ENCODE data around the gene TCF3. TPM values are rescaled to one million over a fixed set of nuclear protein-coding genes. Genes with fewer than 3 reads are reported as not detected.

The TCF3 gene
- polyA plus RNA-seq, 2 donors = 23.1 to 27.1 TPM

GRCh38 chr19:1572795-1573194 is 79.6 kb downstream of the TCF3 start:
- peaks cover 6 to 13% of the 10 kb centered on the region in 2 donors for H3K36me3 ChIP-seq (ENCODE audit: control insufficient read depth in 2 of 2, insufficient read depth in 2 of 2, low read length in 1 of 2)
- H3K27me3 ChIP-seq (ENCODE audit: control insufficient read depth in 1 of 2, insufficient read depth in 2 of 2, low read length in 2 of 2) = no peaks in the 10 kb centered on the region
- no peak overlapping the region for H3K27ac ChIP-seq (ENCODE audit: low read depth in 2 of 2, low read length in 1 of 2)
- WGBS, 2 donors = 77 to 80% methylated on average over 9 of the region's 9 CpGs
- H3K4me3 ChIP-seq (ENCODE audit: low read depth in 1 of 2, low read length in 2 of 2) = no peak overlapping the region
- no peaks in the 10 kb centered on the region for H3K4me1 ChIP-seq (ENCODE audit: control insufficient read depth in 2 of 2, insufficient read depth in 2 of 2, low read length in 1 of 2)
- no peaks in the 10 kb centered on the region for H3K9me3 ChIP-seq (ENCODE audit: control insufficient read depth in 2 of 2, insufficient read depth in 1 of 2, low read depth in 1 of 2, low read length in 1 of 2)

GRCh38 chr19:1571358-1571757 is 81.1 kb downstream of the TCF3 start:
- no peaks in the 10 kb centered on the region for H3K27me3 ChIP-seq (ENCODE audit: control insufficient read depth in 1 of 2, insufficient read depth in 2 of 2, low read length in 2 of 2)
- 89 to 92% methylated on average over 12 of the region's 12 CpGs for WGBS, 2 donors
- no peaks in the 10 kb centered on the region for H3K4me1 ChIP-seq (ENCODE audit: control insufficient read depth in 2 of 2, insufficient read depth in 2 of 2, low read length in 1 of 2)
- no peak overlapping the region for H3K4me3 ChIP-seq (ENCODE audit: low read depth in 1 of 2, low read length in 2 of 2)
- no peaks in the 10 kb centered on the region for H3K36me3 ChIP-seq (ENCODE audit: control insufficient read depth in 2 of 2, insufficient read depth in 2 of 2, low read length in 1 of 2)
- no peak overlapping the region for H3K27ac ChIP-seq (ENCODE audit: low read depth in 2 of 2, low read length in 1 of 2)
- no peaks in the 10 kb centered on the region for H3K9me3 ChIP-seq (ENCODE audit: control insufficient read depth in 2 of 2, insufficient read depth in 1 of 2, low read depth in 1 of 2, low read length in 1 of 2)

GRCh38 chr19:1570836-1571235 is 81.6 kb downstream of the TCF3 start:
- WGBS, 2 donors = 96 to 97% methylated on average over 13 of the region's 13 CpGs
- H3K9me3 ChIP-seq (ENCODE audit: control insufficient read depth in 2 of 2, insufficient read depth in 1 of 2, low read depth in 1 of 2, low read length in 1 of 2) = no peaks in the 10 kb centered on the region
- H3K4me3 ChIP-seq (ENCODE audit: low read depth in 1 of 2, low read length in 2 of 2) = no peak overlapping the region
- H3K27me3 ChIP-seq (ENCODE audit: control insufficient read depth in 1 of 2, insufficient read depth in 2 of 2, low read length in 2 of 2) = no peaks in the 10 kb centered on the region
- no peaks in the 10 kb centered on the region for H3K36me3 ChIP-seq (ENCODE audit: control insufficient read depth in 2 of 2, insufficient read depth in 2 of 2, low read length in 1 of 2)
- H3K4me1 ChIP-seq (ENCODE audit: control insufficient read depth in 2 of 2, insufficient read depth in 2 of 2, low read length in 1 of 2) = peaks cover 0 to 4% of the 10 kb centered on the region in 2 donors
- H3K27ac ChIP-seq (ENCODE audit: low read depth in 2 of 2, low read length in 1 of 2) = no peak overlapping the region

GRCh38 chr19:1569997-1570396 is 82.4 kb downstream of the TCF3 start:
- Histone ChIP-seq H3K4me1 (ENCODE audit: control insufficient read depth in 2 of 2, insufficient read depth in 2 of 2, low read length in 1 of 2) (peaks cover 0 to 6% of the 10 kb centered on the region in 2 donors), H3K9me3 (ENCODE audit: control insufficient read depth in 2 of 2, insufficient read depth in 1 of 2, low read depth in 1 of 2, low read length in 1 of 2) (no peaks in the 10 kb centered on the region), H3K27me3 (ENCODE audit: control insufficient read depth in 1 of 2, insufficient read depth in 2 of 2, low read length in 2 of 2) (no peaks in the 10 kb centered on the region), H3K27ac (ENCODE audit: low read depth in 2 of 2, low read length in 1 of 2) (no peak overlapping the region), H3K4me3 (ENCODE audit: low read depth in 1 of 2, low read length in 2 of 2) (no peak overlapping the region), H3K36me3 (ENCODE audit: control insufficient read depth in 2 of 2, insufficient read depth in 2 of 2, low read length in 1 of 2) (no peaks in the 10 kb centered on the region)
- 75% methylated on average over 4 of the region's 4 CpGs for WGBS, 2 donors

- no peaks in the 10 kb centered on the region for H3K36me3 ChIP-seq (ENCODE audit: control insufficient read depth in 2 of 2, insufficient read depth in 2 of 2, low read length in 1 of 2)
- WGBS, 2 donors = 8 to 15% methylated on average over 31 to 63 of the region's 63 CpGs
- H3K27me3 ChIP-seq (ENCODE audit: control insufficient read depth in 1 of 2, insufficient read depth in 2 of 2, low read length in 2 of 2) = no peaks in the 10 kb centered on the region
- peak within 1 kb of the TSS; percentile 75 to 86 for H3K27ac ChIP-seq (ENCODE audit: low read depth in 2 of 2, low read length in 1 of 2)
- no peaks in the 10 kb centered on the region for H3K9me3 ChIP-seq (ENCODE audit: control insufficient read depth in 2 of 2, insufficient read depth in 1 of 2, low read depth in 1 of 2, low read length in 1 of 2)
- peaks cover 0 to 6% of the 10 kb centered on the region in 2 donors for H3K4me1 ChIP-seq (ENCODE audit: control insufficient read depth in 2 of 2, insufficient read depth in 2 of 2, low read length in 1 of 2)
- H3K4me3 ChIP-seq (ENCODE audit: low read depth in 1 of 2, low read length in 2 of 2) = peak within 1 kb of the TSS; percentile 64 to 65
Measured at GRCh38 chr19:1568320-1569019, 83.9 kb downstream of the TCF3 start, which contains the start of gene MEX3D. MEX3D (minus strand) TSS chr19:1568325; CDS start chr19:1568058, 267 bp downstream.

- Histone ChIP-seq H3K4me3 (ENCODE audit: low read depth in 1 of 2, low read length in 2 of 2) (peak overlapping the region in 1 of 2 donors; percentile 65), H3K9me3 (ENCODE audit: control insufficient read depth in 2 of 2, insufficient read depth in 1 of 2, low read depth in 1 of 2, low read length in 1 of 2) (no peaks in the 10 kb centered on the region), H3K27me3 (ENCODE audit: control insufficient read depth in 1 of 2, insufficient read depth in 2 of 2, low read length in 2 of 2) (no peaks in the 10 kb centered on the region), H3K4me1 (ENCODE audit: control insufficient read depth in 2 of 2, insufficient read depth in 2 of 2, low read length in 1 of 2) (peaks cover 0 to 6% of the 10 kb centered on the region in 2 donors), H3K36me3 (ENCODE audit: control insufficient read depth in 2 of 2, insufficient read depth in 2 of 2, low read length in 1 of 2) (no peaks in the 10 kb centered on the region), H3K27ac (ENCODE audit: low read depth in 2 of 2, low read length in 1 of 2) (peak overlapping the region in 1 of 2 donors; percentile 75)
- WGBS, 2 donors = 1% methylated on average over 71 of the region's 73 CpGs; no CpG with 5 or more reads in 1 of the 2 donors
Measured at GRCh38 chr19:1567848-1568227, 84.6 kb downstream of the TCF3 start.

- H3K36me3 ChIP-seq (ENCODE audit: control insufficient read depth in 2 of 2, insufficient read depth in 2 of 2, low read length in 1 of 2) = no peaks in the 10 kb centered on the region
- peak overlapping the region; percentile 64 to 65 for H3K4me3 ChIP-seq (ENCODE audit: low read depth in 1 of 2, low read length in 2 of 2)
- peak overlapping the region; percentile 75 to 86 for H3K27ac ChIP-seq (ENCODE audit: low read depth in 2 of 2, low read length in 1 of 2)
- WGBS, 2 donors = 1% methylated on average over 65 to 108 of the region's 108 CpGs
- no peaks in the 10 kb centered on the region for H3K27me3 ChIP-seq (ENCODE audit: control insufficient read depth in 1 of 2, insufficient read depth in 2 of 2, low read length in 2 of 2)
- peaks cover 0 to 6% of the 10 kb centered on the region in 2 donors for H3K4me1 ChIP-seq (ENCODE audit: control insufficient read depth in 2 of 2, insufficient read depth in 2 of 2, low read length in 1 of 2)
- H3K9me3 ChIP-seq (ENCODE audit: control insufficient read depth in 2 of 2, insufficient read depth in 1 of 2, low read depth in 1 of 2, low read length in 1 of 2) = no peaks in the 10 kb centered on the region
Measured at GRCh38 chr19:1567116-1567847, 85.1 kb downstream of the TCF3 start.

GRCh38 chr19:1566392-1567115 is 85.9 kb downstream of the TCF3 start:
- Histone ChIP-seq H3K36me3 (ENCODE audit: control insufficient read depth in 2 of 2, insufficient read depth in 2 of 2, low read length in 1 of 2) (no peaks in the 10 kb centered on the region), H3K27me3 (ENCODE audit: control insufficient read depth in 1 of 2, insufficient read depth in 2 of 2, low read length in 2 of 2) (no peaks in the 10 kb centered on the region), H3K4me3 (ENCODE audit: low read depth in 1 of 2, low read length in 2 of 2) (peak overlapping the region; percentile 64 to 65), H3K9me3 (ENCODE audit: control insufficient read depth in 2 of 2, insufficient read depth in 1 of 2, low read depth in 1 of 2, low read length in 1 of 2) (no peaks in the 10 kb centered on the region), H3K27ac (ENCODE audit: low read depth in 2 of 2, low read length in 1 of 2) (peak overlapping the region; percentile 75 to 86), H3K4me1 (ENCODE audit: control insufficient read depth in 2 of 2, insufficient read depth in 2 of 2, low read length in 1 of 2) (peaks cover 0 to 6% of the 10 kb centered on the region in 2 donors)
- 9 to 16% methylated on average over 13 to 42 of the region's 42 CpGs for WGBS, 2 donors

GRCh38 chr19:1563251-1563650 is 89.2 kb downstream of the TCF3 start:
- H3K36me3 ChIP-seq (ENCODE audit: control insufficient read depth in 2 of 2, insufficient read depth in 2 of 2, low read length in 1 of 2) = no peaks in the 10 kb centered on the region
- H3K4me3 ChIP-seq (ENCODE audit: low read depth in 1 of 2, low read length in 2 of 2) = no peak overlapping the region
- WGBS, 2 donors = 90 to 93% methylated on average over 6 of the region's 6 CpGs
- no peaks in the 10 kb centered on the region for H3K9me3 ChIP-seq (ENCODE audit: control insufficient read depth in 2 of 2, insufficient read depth in 1 of 2, low read depth in 1 of 2, low read length in 1 of 2)
- no peak overlapping the region for H3K27ac ChIP-seq (ENCODE audit: low read depth in 2 of 2, low read length in 1 of 2)
- peaks cover 0 to 6% of the 10 kb centered on the region in 2 donors for H3K4me1 ChIP-seq (ENCODE audit: control insufficient read depth in 2 of 2, insufficient read depth in 2 of 2, low read length in 1 of 2)
- no peaks in the 10 kb centered on the region for H3K27me3 ChIP-seq (ENCODE audit: control insufficient read depth in 1 of 2, insufficient read depth in 2 of 2, low read length in 2 of 2)

All from esophagus (tissue), 2 donors.